Hepatocyte (in vitro differentiated cells): Measurements from ENCODE around the gene VIPR2.

Experiments used
- CTCF ChIP-seq: fragments of 200-600 bp; sonication (generic); IDR thresholded peaks from 2 replicates; pipeline ENCODE4 v1.5.1; 2016; ENCODE audit warnings: antibody characterized with exemption, mild to moderate bottlenecking; ENCODE audit not compliant: poor library complexity
- EZH2 ChIP-seq: fragments of 200-600 bp; sonication (generic); IDR thresholded peaks from 2 replicates; pipeline ENCODE4 v1.6.1; 2016; ENCODE audit warnings: antibody characterized with exemption, mild to moderate bottlenecking, borderline replicate concordance

- TF ChIP-seq CTCF, result no peak
- no peak for TF ChIP-seq EZH2
These were observed 134.7 kb downstream of the VIPR2 start for GRCh38 chr7:159009951-159010350.
